ENCODE measurements around the gene PIN4. TPM values are rescaled to one million over a fixed set of nuclear protein-coding genes. Genes with fewer than 3 reads are reported as not detected.
"Not testable (repeated sequence)": the region's sequence is repeated elsewhere in the genome, so short reads cannot be mapped to it uniquely, and the experiment has no call there.

Gene PIN4
- 12.8 and 16.1 TPM in 2 replicates for total RNA-seq

- intact Hi-C loops (cut with micrococcal nuclease) = loop anchor here (1.0 to 5.0 kb wide), 5 partner anchors 40 to 391 kb away; partner anchors contain the start of genes ERCC6L, HDAC8 and RPS4X
Measured at GRCh38 chrX:72181178-72182125, at the start of gene PIN4. Gene PIN4, plus strand, starts transcription at chrX:72181757. Its CDS starts 29 bp downstream, at chrX:72181786.

DNA sequence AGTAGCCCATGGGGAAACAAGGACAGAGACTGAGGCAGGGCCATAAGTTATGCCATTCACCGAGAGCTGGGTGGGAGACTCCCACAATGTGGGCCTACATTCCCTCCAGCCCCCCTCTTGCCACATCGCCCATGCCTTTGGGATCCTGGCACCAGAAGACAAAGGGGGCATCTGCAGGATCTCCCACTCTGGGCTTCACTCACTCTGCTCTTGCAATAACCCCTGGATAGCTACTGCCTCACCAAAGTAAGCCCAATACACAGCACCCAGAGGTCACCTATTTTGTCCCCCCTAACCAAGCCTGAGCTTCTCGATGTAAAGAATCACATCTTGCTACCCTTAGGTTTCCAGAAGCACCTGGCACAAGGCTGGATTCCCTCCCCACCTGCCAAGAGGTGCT is 49.1 kb upstream of the PIN4 start:
- intact Hi-C loops (cut with micrococcal nuclease) = no loop called here

GRCh38 chrX:72133851-72134546 is 47.6 kb upstream of the PIN4 start:
- intact Hi-C loops (cut with micrococcal nuclease) = no loop called here

- intact Hi-C loops (cut with micrococcal nuclease) = no loop called here
Measured at GRCh38 chrX:72137846-72138495, 43.6 kb upstream of the PIN4 start.

DNA sequence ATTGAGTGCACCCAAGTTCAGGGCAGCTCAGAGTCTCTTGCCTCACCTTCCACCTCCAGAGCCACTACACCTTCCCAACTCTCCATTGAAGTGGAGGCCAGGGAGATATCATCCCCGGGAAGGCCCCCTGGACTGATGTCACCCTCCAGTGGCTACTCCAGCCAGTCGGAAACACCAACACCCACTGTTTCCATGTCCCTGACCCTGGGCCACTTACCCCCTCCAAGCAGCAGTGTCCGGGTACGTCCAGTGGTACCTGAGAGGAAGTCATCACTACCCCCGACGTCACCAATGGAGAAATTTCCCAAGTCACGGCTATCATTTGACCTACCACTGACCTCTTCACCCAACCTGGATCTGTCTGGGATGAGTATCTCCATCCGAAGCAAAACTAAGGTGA is 42.0 kb upstream of the PIN4 start:
- intact Hi-C loops (cut with micrococcal nuclease) = no loop called here

- intact Hi-C loops (cut with micrococcal nuclease) = loop anchor here (1.0 kb wide), 1 partner anchor 40 kb away; the partner anchor contains the start of gene PIN4
Measured at GRCh38 chrX:72141372-72142004, 40.1 kb upstream of the PIN4 start.

DNA sequence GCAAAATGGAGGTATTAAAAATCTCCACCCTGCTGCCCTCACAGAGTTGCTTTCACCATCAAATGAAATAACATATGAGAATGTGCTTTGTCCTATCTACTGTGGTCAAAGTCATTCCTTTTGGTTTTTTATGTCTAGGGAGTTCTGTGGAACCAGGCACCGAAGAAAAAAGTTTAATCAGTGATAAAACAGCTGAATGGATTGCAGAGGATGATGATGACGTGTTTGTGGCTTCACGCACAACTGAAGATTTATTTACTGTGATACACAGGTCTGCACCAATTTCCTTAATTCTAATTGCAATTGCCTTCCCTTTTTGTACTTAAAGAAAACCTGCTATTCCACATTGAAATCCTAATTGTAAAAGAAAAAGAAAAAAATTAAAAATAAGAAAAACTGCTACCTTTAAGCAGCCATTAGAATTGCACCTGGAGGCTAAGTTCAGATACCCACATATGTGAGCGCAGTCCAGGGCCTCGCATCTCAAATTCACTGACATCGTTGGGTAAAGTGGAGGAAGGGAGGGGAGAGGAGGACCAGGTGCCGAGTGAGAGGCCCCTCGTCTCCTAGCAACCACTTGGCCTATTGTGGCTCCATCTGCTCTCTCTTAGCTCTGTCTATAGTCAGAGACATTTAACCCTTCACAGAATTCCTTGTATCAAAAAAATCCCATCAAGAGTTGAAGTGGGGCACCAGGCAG is 39.3 kb upstream of the PIN4 start:
- intact Hi-C loops (cut with micrococcal nuclease) = no loop called here

DNA sequence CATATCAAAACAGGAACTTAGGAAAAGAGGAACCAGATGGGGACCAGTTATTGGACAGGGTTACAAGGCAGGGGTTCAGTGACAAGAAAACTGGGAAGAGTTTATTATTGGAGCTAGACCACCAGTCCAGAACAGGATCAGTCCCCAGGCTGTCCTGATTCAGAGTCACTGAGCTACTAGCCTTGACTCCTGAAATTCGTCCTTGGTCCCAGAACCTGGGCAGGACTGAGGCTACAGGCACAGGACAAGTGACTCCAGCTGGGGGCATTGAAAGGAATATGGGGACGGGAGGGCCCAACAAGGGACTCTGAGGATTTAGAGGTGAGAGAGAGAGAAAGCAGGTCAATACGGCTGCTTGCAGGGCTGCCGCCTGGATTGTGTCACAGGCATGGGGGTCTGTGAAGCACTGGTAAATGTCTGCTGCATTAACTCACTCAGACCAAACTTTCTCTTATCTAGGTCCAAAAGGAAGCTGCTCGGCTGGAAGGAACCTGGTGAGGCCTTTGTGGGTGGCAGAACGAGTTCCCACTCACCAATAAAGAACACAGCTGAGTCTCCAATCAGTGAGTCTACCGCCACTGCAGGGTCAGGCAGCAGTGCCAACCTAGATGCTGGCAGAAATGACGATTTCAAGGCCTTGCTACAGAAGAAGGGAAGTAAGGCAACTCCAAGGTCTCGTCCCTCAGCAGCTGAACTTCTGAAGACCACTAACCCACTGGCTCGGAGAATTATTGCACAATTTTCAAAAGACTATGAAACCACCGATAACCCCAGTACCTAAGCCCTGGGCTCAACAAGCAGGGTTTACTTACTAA is 38.6 kb upstream of the PIN4 start:
- intact Hi-C loops (cut with micrococcal nuclease) = no loop called here

DNA sequence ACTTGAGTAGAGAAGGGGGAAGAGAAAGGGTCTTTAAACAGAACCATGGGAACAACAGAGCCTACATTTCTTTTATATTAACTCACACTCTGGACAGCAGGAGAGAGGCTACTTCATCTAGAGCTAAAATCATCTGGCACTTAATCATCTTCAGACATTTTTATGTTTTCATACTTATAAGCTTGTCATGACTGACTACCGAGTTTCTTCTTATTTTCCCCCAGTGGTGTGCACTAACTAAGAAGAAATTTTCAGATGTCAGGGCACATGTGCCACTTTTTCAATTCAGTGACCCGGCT is 38.0 kb upstream of the PIN4 start:
- intact Hi-C loops (cut with micrococcal nuclease) = no loop called here

GRCh38 chrX:72145181-72145580 is 36.4 kb upstream of the PIN4 start:
- intact Hi-C loops (cut with micrococcal nuclease) = no loop called here

GRCh38 chrX:72146527-72146926 is 35.0 kb upstream of the PIN4 start:
- intact Hi-C loops (cut with micrococcal nuclease) = no loop called here

GRCh38 chrX:72158773-72159172 is 22.8 kb upstream of the PIN4 start:
- intact Hi-C loops (cut with micrococcal nuclease) = no loop called here

- intact Hi-C loops (cut with micrococcal nuclease) = no loop called here
Measured at GRCh38 chrX:72159769-72160168, 21.8 kb upstream of the PIN4 start.

DNA sequence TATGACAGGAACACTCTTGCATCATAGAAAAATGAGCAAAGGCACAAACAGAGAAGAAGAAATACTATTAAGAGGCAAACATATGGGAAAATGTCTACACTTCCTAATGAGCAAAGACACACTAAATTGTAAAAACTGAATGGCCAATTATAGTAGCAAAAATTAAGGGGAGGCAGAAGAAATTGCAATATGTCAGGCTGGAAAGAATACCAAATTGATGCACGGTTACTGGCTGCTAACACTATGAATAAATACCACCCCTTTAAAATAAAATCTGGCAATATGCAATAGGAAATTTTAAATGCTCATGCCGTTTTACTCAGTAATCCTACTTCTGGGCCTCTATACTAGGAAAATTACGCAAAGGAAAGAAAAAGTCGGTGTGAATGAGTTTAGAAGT is 16.0 kb upstream of the PIN4 start:
- intact Hi-C loops (cut with micrococcal nuclease) = no loop called here

- intact Hi-C loops (cut with micrococcal nuclease) = no loop called here
Measured at GRCh38 chrX:72169008-72169728, 12.4 kb upstream of the PIN4 start.

DNA sequence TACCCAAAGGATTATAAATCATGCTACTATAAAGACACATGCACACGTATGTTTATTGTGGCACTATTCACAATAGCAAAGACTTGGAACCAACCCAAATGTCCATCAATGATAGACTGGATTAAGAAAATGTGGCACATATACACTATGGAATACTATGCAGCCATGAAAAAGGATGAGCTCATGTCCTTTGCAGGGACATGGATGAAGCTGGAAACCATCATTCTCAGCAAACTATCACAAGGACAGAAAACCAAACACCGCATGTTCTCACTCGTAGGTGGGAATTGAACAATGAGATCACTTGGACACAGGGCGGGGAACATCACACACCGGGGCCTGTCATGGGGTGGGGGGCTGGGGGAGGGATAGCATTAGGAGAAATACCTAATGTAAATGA is 5.3 kb upstream of the PIN4 start:
- intact Hi-C loops (cut with micrococcal nuclease) = not testable (repeated sequence)

DNA sequence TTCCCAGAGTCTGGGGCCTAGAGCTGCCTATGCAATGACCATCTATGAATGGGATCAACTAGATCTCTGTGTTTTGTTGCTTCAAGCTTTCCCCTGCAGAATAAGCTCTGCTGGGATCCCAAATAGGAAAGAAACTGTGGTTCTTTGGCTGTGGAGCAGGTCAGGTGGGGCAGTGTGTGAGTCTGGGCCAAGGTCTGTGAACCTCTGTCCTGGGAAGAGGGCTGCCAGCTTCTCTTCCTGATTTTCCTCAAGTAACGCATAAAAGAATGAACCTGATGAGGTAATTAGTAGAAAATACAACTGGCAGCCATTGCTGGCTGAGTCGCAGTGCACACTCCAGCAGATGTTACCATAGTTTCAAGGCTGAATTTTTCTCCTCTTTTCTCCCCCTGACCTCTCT is 4.6 kb upstream of the PIN4 start:
- intact Hi-C loops (cut with micrococcal nuclease) = no loop called here

DNA sequence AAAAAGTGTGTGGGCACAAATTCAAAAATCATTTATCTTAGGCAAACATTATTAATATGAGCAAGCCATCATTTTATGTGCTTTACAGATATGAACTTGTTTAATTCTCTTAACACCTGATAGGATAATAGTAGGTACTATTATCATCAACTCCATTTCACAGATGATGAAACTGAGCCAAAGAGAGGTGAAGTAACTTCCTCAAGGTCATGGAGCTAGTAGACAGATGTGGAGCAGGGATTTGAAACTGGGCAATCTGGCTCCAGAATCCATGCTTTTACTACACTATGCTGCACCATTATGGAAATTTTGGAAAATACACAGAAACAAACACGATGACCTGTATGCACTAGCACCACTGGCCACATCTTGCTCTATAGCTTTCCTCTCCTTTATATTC is 1.0 kb upstream of the PIN4 start:
- intact Hi-C loops (cut with micrococcal nuclease) = loop anchor here (2.0 to 5.0 kb wide), 4 partner anchors 58 to 392 kb away; partner anchors contain the start of genes ERCC6L, HDAC8 and RPS4X

- intact Hi-C loops (cut with micrococcal nuclease) = loop anchor here (5.0 kb wide), 2 partner anchors 94 to 389 kb away; partner anchors contain the start of genes HDAC8 and RPS4X
Measured at GRCh38 chrX:72182924-72183323, 1.4 kb downstream of the PIN4 start.

Measured in T-helper 2 cell treated with Interferon-gamma antibody and Interleukin-4, amounts not matched to agents 100 ng/mL and 5 ng/mL, for 36 hours (primary cell).